GM12878 (cell line): ENCODE data around the gene ZSCAN10. TPM values are rescaled to one million over a fixed set of nuclear protein-coding genes. Genes with fewer than 3 reads are reported as not detected.

Experiments
- ATAC-seq: fragments of 200-7000 bp; cut with Tn5 transposase; 3 replicates; pipeline ENCODE4 v1.9.1; 2020; ENCODE audit warnings: mild to moderate bottlenecking, moderate library complexity
- BruUV-seq: library from RNA; stranded (reverse); fragments of 400-500 nt; replicated peaks from 2 replicates; lab custom pipeline; 2021; lab: Mats Ljungman, UMichigan
- CTCF ChIA-PET: fragments of 300-600 bp; sonication (Branson Sonifier 250); formaldehyde crosslinking; extraction: SDS; loops from one replicate; lab custom pipeline; 2021; ENCODE audit warnings: inconsistent platforms; lab: Yijun Ruan, JAX
- POLR2A ChIA-PET: fragments of 350-600 bp; formaldehyde crosslinking; extraction: SDS; loops from one replicate; lab custom pipeline; 2021; ENCODE audit warnings: inconsistent platforms; lab: Charles Lee
- RAD21 ChIA-PET: fragments of 300-600 bp; sonication (Branson Sonifier 250); formaldehyde crosslinking; loops from one replicate; lab custom pipeline; 2023; ENCODE audit warnings: antibody characterized with exemption; ENCODE audit not compliant: unreplicated experiment; lab: Charles Lee
- SMC1A ChIA-PET: fragments of 300-600 bp; sonication (Branson Sonifier 250); formaldehyde crosslinking; loops from one replicate; lab custom pipeline; 2023; ENCODE audit not compliant: unreplicated experiment, uncharacterized antibody; lab: Charles Lee
- DNase-seq: peaks from one replicate; pipeline ENCODE4 v3.0.0-alpha.2; 2011; ENCODE audit warnings: low read depth, low spot score
- FAIRE-seq: peaks from 3 replicates; lab custom pipeline; 2011; peaks lifted over from hg19 to GRCh38; lab: Jason Lieb, UNC
- H2AFZ ChIP-seq: 2 replicates; pipeline ENCODE4 v1.6.0; 2011; ENCODE audit warnings: low read depth, low read length, control low read depth; ENCODE audit not compliant: control insufficient read depth
- H3K27ac ChIP-seq: 2 replicates; pipeline ENCODE4 v1.5.1; 2011; ENCODE audit warnings: control low read depth; ENCODE audit not compliant: control insufficient read depth, insufficient read depth
- H3K27me3 ChIP-seq, 2 experiments: replicated peaks in 1 of 2; 2 replicates each; pipeline versions ENCODE4 v1.6.0 to v1.6.1; 2011; ENCODE audit warnings: low read length in 1 of 2; ENCODE audit not compliant: control insufficient read depth in 2 of 2, insufficient read depth in 2 of 2
- H3K36me3 ChIP-seq, 2 experiments: 2 replicates each; pipeline ENCODE4 v1.5.1; 2011; ENCODE audit warnings: low read length in 1 of 2; ENCODE audit not compliant: control insufficient read depth in 2 of 2, insufficient read depth in 2 of 2
- H3K4me1 ChIP-seq: 2 replicates; pipeline ENCODE4 v1.6.1; 2011; ENCODE audit warnings: mild to moderate bottlenecking, low read length, moderate library complexity, mixed read lengths; ENCODE audit not compliant: control insufficient read depth, insufficient read depth
- H3K4me2 ChIP-seq: 2 replicates; pipeline ENCODE4 v1.6.0; 2011; ENCODE audit warnings: control low read depth; ENCODE audit not compliant: control insufficient read depth, insufficient read depth
- H3K4me3 ChIP-seq: fragments of 200-600 bp; sonication (generic); 2 replicates; pipeline ENCODE4 v1.5.1; 2016
- H3K79me2 ChIP-seq: 2 replicates; pipeline ENCODE4 v1.6.0; 2011; ENCODE audit warnings: low read length; ENCODE audit not compliant: control insufficient read depth, insufficient read depth
- H3K9ac ChIP-seq: 2 replicates; pipeline ENCODE4 v1.8.0; 2011; ENCODE audit warnings: low read length, control low read depth, mixed read lengths; ENCODE audit not compliant: control insufficient read depth, insufficient read depth
- H3K9me3 ChIP-seq: replicated peaks from 3 replicates; pipeline ENCODE4 v1.5.1; 2011; ENCODE audit warnings: mild to moderate bottlenecking, low read length; ENCODE audit not compliant: control insufficient read depth, insufficient read depth
- H4K20me1 ChIP-seq: 2 replicates; pipeline ENCODE4 v1.6.0; 2011; ENCODE audit not compliant: control insufficient read depth, insufficient read depth
- ASH2L ChIP-seq: fragments of 300-600, 200-600 bp; sonication (generic); IDR thresholded peaks from 2 replicates; pipeline ENCODE4 v1.6.1; 2017; ENCODE audit warnings: low read depth, mild to moderate bottlenecking, borderline replicate concordance
- CBX5 ChIP-seq: sonication (generic); IDR thresholded peaks from 2 replicates; pipeline ENCODE4 v1.6.1; 2016; ENCODE audit warnings: low read depth, moderate library complexity, mild to moderate bottlenecking, inconsistent platforms
- MLLT1 ChIP-seq: fragments of 450-650 bp; IDR thresholded peaks from 2 replicates; pipeline ENCODE4 v1.6.1; 2016; ENCODE audit warnings: mild to moderate bottlenecking
- NR2F1 ChIP-seq: fragments of 450-650 bp; conservative IDR thresholded peaks from 2 replicates; pipeline ENCODE4 v1.6.1; 2017; ENCODE audit warnings: mild to moderate bottlenecking
- RCOR1 ChIP-seq: conservative IDR thresholded peaks from 2 replicates; pipeline ENCODE4 v1.6.1; 2012; ENCODE audit warnings: low read depth, low read length, improper control_type of control experiment
- SPI1 ChIP-seq: IDR thresholded peaks from 2 replicates; pipeline ENCODE4 v1.6.1; 2011; ENCODE audit warnings: low read depth, mild to moderate bottlenecking, low read length, moderate library complexity, borderline replicate concordance; ENCODE audit not compliant: insufficient read depth
- TARDBP ChIP-seq: IDR thresholded peaks from 2 replicates; pipeline ENCODE4 v1.6.1; 2016; ENCODE audit warnings: borderline replicate concordance
- WRNIP1 ChIP-seq: IDR thresholded peaks from 2 replicates; pipeline ENCODE4 v1.6.1; 2011; ENCODE audit warnings: low read depth, low read length, improper control_type of control experiment, borderline replicate concordance
- ZNF592 ChIP-seq: fragments of 450-650 bp; IDR thresholded peaks from 2 replicates; pipeline ENCODE4 v1.6.1; 2017; ENCODE audit warnings: mild to moderate bottlenecking, moderate library complexity
- WGBS: methylation state at CpG from one replicate; pipeline ENCODE4 v1.1.6; 2016; ENCODE audit warnings: low lambda C conversion rate; ENCODE audit not compliant: insufficient replicate concordance, insufficient coverage; ENCODE audit errors: missing lambda C conversion rate; 5-methylcytosine and 5-hydroxymethylcytosine counted together
- in situ Hi-C: fragments of 300-500 bp; cut with MboI; formaldehyde crosslinking; loops from 9 replicates; pipeline ENCODE4 v1.14.3; 2018; ENCODE audit warnings: mixed read lengths
- intact Hi-C: fragments of 100-400 bp; cut with micrococcal nuclease; formaldehyde crosslinking; loops from one replicate; pipeline ENCODE4 v1.14.2; 2022; ENCODE audit not compliant: unreplicated experiment
- polyA plus RNA-seq, 11 experiments: library from polyadenylated mRNA; depleted of rRNA in 4 of 11; unstranded in 6 of 11; stranded (reverse) in 5 of 11; fragments of >200 nt; fragmentation: Nextera tagmentation in 4 of 11; fragmentation: Illumina TruSeq in 1 of 11; extraction: Ambion mirVana in 4 of 11; extraction: Trizol in 1 of 11; gene quantifications; 1 replicate in 1 of 11; 2 replicates in 10 of 11; pipeline versions ENCODE4 v1.2.1 to v1.2.3, GENCODE V29; 2011 to 2016; ENCODE audit warnings: inconsistent platforms in 2 of 11, missing spikeins in 2 of 11, low read depth in 1 of 11
- total RNA-seq, 4 experiments: library from RNA; depleted of rRNA in 3 of 4; stranded (reverse); fragments of >200 nt in 3 of 4; fragmentation: Illumina TruSeq in 1 of 4; extraction: Trizol in 1 of 4; gene quantifications; 2 replicates each; pipeline versions ENCODE4 v1.2.1 to v1.2.3, GENCODE V29; 2013 to 2021

The ZSCAN10 gene
- total and polyA plus RNA-seq, 10 of the 15 experiments (the other 5 are each of a cell fraction or from before 2014, with no cell fraction given): 0.06 to 0.33 TPM; not detected in 8

- TF ChIP-seq RCOR1: no peak
- TF ChIP-seq ZNF592: no peak
Measured at GRCh38 chr16:3087243-3088235, 11.6 kb downstream of the ZSCAN10 start (continued).

- intact Hi-C loops: no loop called here
Measured at GRCh38 chr16:3086596-3087242, 12.4 kb downstream of the ZSCAN10 start.

More at GRCh38 chr16:3086596-3087242, 12.4 kb downstream of the ZSCAN10 start:
- DNase-seq: no peak
- TF ChIP-seq WRNIP1 (no peak), SPI1 (0 out of 2 replicates have a peak, but pooled peaks have one; percentile 5), MLLT1 (peak; percentile 67; the same call in 1 of the 2 replicates), TARDBP (no peak), ASH2L (no peak), NR2F1 (no peak), CBX5 (no peak)
- TF ChIP-seq, all 136 proteins: peak for 2
- H3K4me3 ChIP-seq: no peak overlapping the region
- H3K9me3 ChIP-seq: no peaks in the 10 kb centered on the region
- CTCF ChIA-PET: interaction anchor here (0.9 to 21.2 kb wide), 6 partner anchors 10 to 55 kb away, joined by 3 to 396 read pairs (median 6); partner anchors contain the start of gene IL32
- FAIRE-seq (no peak), ATAC-seq (peak; percentile 61)
- H4K20me1 ChIP-seq: no peaks in the 10 kb centered on the region
- in situ Hi-C loops: no loop called here
- SMC1A ChIA-PET: interaction anchor here (1.0 to 1.5 kb wide), 2 partner anchors 9 to 22 kb away, joined by 4 read pairs; partner anchors contain the start of gene IL32
- H2AFZ ChIP-seq: peak overlapping the region; percentile 33; the same call in 1 of the 2 replicates
- no peaks in the 10 kb centered on the region for H3K79me2 ChIP-seq
- no TSS peak for BruUV-seq
- H3K27me3 ChIP-seq: no peaks in the 10 kb centered on the region
- H3K9ac ChIP-seq: 0 out of 2 replicates have a peak overlapping the region, but pooled peaks have one; percentile 34
- H3K4me1 ChIP-seq: no peaks in the 10 kb centered on the region
- RAD21 ChIA-PET: interaction anchor here (1.3 to 1.5 kb wide), 2 partner anchors 23 to 43 kb away, joined by 3 read pairs; no protein-coding TSS in a partner anchor
- H3K4me2 ChIP-seq: no peak overlapping the region
- no peaks in the 10 kb centered on the region for H3K36me3 ChIP-seq
- 55% methylated on average over 10 of the region's 14 CpGs for WGBS
- POLR2A ChIA-PET: interaction anchor here (1.0 kb wide), 1 partner anchor 12 kb away, joined by 3 read pairs; no protein-coding TSS in a partner anchor
- H3K27ac ChIP-seq: no peak overlapping the region
